ACHN (cell line): ENCODE measurements around the gene COPB2.
"Not testable (repeated sequence)": the region's sequence is repeated elsewhere in the genome, so short reads cannot be mapped to it uniquely, and the experiment has no call there.

Experiments used
- DNase-seq: peaks from one replicate; pipeline ENCODE4 v3.0.0-alpha.2; 2015
- in situ Hi-C: cut with HindIII; loops from 2 replicates; pipeline ENCODE4 v1.10.0; 2017; ENCODE audit warnings: low sequenced_read_pairs, low pct_ligation_motif_present, low pct_unique_long_range_greater_than_20kb

Gene COPB2

DNA sequence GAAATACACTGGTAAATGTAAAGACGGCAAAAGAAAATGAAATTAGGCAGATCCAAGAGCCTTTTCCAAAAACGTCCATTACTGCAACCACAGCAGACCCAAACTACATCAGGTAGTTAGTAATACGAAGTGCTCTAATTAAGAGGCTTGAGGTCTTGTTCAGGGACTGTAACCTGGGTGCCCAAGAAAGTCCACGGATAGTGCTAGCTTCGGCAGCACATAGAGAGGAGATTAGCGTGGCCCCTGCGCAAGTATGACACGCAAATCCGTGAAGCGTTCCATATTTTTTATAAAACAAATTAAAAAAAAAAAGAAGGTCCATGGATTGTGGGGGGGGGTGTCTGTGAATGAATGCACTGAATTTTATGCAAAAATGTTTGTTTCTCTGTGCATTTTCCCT is 1.4 kb downstream of the COPB2 start:
- in situ Hi-C loops = no loop called here
- DNase-seq = no peak

DNA sequence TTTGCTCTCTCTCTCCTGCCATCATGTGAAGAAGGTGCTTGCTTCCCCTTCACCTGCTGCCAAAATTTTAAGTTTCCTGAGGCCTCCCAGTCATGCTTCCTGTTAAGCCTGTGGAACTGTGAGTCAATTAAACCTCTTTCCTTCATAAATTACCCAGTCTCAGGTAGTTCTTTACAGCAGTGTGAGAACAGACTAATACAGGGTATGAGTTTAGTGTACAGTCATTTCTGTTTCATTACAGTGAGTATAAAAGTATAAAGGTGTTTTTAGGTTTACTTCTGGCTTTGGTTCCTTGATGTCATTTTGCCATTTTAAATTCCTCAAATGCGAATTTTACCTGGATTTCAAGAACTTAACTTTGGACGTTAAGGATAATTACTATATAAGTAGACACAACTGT is 7.2 kb downstream of the COPB2 start:
- DNase-seq, in situ Hi-C loops: not testable (repeated sequence)

DNA sequence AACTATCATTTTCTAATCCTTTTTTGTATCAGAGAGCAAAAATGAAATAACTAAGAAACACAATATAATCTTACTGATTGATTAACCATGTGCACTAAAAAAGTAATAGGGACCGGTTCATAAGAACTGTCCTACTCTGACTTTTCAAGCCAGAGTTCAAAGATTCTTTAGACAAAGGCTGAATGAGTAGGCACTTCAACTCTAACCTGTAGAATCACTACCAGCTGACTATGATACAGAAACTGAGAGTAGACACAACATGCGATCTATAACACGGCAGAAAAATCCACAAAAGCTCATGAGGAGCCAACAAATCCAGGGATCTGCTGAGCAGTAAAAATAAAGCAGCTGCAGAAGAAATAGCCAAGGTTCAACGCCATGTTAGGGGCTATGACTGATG is 8.9 kb downstream of the COPB2 start:
- in situ Hi-C loops = no loop called here
- no peak for DNase-seq

DNA sequence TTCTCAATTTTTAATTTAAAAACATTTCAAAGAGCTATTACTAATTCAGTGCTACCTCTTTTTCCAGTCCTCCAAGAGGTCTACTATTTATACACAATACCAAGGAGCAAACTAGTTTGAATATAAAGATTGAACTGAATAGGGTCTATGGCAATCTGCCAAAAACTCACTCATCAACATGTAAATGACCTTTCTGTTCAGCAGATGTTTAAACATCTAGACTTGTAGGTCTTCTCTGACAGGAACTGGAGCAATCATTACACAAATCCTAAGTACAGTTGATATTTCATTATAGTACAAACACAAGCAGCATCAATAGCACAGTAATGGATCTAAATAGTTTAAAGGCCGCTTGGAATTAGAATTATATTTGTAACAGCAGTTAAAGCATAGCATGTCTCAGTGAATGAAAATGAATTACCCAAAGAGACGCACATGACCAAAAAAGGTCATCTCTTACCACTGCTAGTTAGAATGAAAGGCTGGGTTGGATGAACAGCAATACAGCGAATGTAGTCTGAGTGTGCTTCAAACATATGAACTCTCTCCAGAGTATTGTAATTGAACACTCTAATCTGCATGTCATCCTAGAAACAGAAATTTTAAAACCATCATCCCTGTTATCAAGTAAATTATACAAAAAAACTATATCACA is 10.7 kb downstream of the COPB2 start:
- in situ Hi-C loops = no loop called here
- DNase-seq = no peak

DNA sequence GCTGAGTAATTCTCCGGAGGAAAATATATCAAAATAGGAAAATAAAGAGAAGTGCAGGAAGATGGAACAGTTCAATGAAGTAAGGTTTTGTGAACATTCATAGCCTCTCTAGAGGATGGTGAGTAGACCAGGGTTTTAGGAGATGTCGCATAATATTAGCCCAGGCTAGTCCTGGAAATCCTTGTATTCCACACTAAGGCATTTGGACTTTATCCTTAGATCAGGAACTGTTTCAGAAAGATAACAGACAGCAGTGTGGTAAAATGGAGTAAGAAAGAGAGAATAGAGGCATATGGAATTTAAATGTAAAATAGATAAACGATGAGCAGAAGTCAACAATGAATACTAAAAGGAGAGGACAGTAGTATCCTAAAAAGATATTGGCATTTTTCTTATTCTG is 12.1 kb downstream of the COPB2 start:
- in situ Hi-C loops = no loop called here
- no peak for DNase-seq

DNA sequence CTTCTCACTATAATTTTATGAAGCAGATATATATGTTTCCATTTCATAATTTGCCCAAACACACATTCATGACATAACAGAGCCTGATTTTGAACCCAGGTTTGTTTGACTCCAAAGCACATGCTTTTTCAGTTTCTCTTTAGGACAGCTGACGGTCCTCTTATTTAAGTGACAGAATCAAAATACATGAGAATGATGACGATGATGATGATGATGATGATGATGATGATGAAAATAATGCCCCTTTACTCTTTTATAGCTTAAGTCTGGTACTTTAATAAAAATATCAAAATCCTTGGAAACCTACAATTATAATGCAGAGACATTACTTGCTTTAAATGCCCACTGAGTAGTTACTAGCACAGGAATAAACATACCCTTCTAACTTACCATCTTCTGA is 15.3 kb downstream of the COPB2 start:
- in situ Hi-C loops = no loop called here
- DNase-seq = no peak

DNA sequence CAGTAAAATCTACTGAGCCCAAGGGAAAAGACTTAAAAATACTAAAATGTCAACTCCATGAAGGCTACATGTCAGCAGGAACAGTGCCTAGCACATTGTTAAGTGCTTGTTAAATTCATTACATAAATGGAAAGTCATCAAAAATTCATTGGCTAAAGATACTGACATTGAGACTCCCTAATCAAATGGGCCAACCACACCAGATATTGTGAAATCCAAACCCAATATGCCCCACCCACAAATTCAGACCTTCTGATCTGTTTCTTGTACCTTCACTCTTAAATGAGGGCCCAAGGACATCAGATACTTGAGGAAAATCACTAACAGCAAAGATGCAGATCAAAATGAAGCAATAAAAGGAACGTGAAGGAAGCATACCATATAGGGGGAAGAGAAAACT is 24.9 kb downstream of the COPB2 start:
- in situ Hi-C loops = no loop called here
- no peak for DNase-seq

DNA sequence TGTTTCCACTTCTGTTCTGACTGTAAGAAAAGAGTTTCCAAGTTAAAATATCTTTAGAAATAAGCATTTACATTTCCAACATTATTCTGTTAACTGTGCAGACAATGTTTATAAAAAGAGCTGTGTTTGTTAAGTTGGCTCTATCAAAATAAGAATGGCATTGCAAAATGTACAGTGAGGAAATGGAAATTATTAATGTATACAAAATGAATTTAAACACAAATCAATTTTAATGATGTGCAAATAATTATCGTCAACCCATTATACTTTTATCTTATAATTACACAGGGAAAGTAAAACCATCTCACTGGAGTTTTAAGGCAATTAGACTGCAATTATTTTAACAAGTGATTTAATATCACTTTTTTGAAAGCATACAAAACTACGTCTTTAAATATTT is 28.2 kb downstream of the COPB2 start:
- in situ Hi-C loops = no loop called here
- no peak for DNase-seq

DNA sequence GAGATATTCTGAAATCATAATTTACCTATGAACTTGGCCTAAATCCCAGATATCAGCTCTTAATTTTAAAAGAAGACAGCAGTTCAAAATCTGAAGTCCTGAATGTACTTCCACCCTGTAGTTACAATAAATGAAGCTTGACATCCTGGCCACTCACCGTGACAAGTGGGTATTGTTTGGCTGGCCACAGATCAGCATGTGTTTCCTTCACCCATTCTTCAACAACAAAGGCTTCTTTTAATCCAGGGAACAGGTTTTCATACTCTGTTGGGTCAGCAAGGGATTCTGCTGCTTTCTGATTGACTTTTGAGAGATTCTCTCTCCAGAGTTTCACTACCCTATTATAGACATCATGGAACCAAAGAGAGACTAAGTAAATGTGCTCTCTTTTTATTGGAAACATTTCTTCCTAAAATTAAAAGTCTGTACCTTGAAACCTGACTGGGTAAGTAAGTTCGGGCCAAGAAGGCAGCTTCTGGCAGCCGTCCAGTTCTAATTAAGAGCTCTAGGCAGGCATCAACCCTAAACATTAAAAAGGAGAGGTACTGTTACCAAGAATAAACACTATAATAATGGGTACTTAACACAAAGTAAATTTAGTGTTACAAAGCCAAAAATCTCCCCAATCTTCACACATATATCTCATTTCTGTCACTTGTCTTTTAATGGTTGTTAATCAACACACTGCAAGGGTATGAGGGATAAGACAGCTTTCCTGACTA is 30.4 kb downstream of the COPB2 start:
- no peak for DNase-seq
- in situ Hi-C loops = no loop called here

DNA sequence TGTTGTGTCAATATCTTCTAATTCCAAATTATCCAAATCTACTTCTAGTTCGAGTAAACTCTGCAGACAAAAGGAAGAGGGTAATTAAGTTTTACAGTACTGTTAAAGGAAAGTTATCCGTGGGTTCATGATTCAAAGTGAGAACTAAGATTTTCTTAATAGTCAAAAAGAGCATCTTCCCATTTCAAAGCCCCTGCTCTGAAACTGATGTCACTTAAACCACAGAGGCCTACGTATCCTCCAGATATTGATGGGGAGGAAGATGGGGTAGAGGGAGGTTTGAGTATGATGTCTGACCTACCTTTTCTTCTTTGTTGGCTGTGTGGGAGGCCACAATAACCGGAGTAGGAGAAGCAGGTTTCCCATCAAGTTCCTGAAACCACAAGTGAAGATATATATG is 31.5 kb downstream of the COPB2 start:
- in situ Hi-C loops = no loop called here
- DNase-seq = no peak

DNA sequence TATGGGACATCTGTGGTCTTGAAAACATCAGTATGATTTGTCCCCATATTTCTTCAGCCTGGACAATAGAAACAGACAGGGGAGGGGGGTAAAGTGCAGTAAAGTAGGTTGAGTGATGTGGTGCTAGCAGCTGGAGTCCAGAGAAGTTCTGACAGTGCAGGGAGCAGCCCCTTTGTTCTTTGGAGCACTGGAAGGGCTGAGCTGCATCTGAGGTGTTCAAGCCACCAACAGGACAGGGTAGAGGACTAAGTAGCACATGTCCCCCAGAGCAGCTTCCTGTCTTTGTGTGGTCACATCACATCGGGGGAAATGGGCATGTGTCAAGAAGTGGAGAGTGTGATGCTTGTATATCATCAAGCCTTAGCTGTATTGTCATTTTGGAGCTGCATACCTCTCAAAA is 33.6 kb downstream of the COPB2 start:
- in situ Hi-C loops = no loop called here
- DNase-seq = no peak

DNA sequence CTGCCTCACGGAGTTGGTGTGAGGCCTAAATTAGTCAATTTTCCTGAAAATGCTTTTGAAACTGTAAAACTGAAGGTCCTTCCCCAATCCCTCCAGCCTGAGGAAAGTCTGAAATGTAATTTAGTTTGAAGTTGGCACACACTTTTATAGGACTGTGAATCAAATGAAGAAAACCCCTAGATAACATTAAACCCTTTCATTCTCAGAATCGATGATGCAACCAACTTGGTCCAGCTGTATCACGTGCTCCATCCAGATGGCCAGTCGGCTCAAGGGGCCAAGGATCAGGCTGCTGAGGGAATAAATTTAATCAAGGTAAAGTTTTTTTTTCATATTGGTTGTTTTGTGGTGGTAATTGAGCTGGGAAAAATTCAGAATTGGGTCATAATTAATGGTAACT is 34.0 kb downstream of the COPB2 start:
- in situ Hi-C loops = no loop called here
- no peak for DNase-seq

DNA sequence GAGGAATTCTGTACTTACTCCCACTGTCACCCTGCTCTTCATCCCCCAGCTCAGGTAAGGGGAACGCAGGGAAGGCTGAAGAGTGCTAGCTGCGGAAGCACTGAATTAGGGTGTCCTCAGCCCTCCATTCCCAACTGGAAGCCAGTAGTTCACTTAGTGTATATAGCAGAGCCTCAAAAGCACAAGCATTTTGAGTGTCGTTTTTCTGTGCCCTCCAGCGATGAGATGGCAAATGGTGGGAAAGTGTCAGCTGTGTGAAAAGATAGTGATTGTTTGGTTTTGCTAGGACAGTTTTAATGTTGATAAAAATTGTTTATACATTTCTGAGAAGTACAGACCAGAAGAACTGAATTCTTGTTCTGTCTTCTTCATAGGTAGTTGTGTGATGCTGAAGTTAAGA is 34.8 kb downstream of the COPB2 start:
- in situ Hi-C loops = no loop called here
- no peak for DNase-seq

DNA sequence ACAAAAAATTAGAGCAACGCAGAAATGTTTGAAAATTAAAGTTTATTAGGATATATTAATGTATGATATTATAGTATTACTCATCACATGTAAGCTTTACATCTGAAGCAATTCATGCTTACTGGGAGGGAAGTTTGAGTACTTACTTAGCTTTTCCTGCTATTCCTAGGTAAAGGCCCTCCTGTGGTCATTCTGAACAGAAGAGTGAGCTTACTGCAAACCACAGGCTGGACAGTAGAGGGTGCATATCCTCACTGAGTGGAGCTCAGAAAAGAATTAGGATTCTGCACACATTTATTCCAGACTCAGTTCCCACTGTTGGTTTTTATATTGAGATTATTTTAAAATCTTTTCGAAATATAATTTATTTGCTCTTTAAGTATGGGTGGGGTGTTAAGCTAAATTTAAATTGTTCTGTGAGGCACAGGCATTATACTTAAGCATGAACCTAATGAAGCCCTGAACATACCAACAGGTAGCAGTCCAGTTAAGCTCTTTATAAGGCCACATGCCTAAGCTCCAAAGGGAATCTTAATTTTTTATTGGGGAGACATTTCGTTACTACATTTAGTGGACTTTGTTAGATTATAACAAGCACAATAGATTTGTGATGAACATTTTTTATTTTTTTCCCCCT is 35.4 kb downstream of the COPB2 start:
- in situ Hi-C loops = no loop called here
- DNase-seq = peak; percentile 71

DNA sequence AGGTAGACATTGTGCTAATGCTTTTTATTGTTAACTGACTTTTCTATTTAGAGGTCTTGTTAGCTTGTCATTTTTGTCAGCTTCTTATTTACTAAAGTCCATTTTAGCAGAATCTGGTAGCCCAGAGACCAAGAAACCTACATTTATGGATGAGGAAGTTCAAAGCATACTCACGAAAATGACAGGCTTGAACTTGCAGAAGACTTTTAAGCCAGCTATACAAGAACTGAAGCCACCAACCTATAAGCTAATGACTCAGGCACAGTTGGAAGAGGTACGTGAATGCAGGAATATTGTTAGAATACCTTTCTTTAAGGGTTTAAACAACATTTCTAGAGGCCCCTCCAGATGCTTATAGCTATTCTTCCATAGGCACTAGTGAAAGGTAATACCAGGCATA is 42.7 kb downstream of the COPB2 start:
- in situ Hi-C loops = no loop called here
- DNase-seq = no peak

DNA sequence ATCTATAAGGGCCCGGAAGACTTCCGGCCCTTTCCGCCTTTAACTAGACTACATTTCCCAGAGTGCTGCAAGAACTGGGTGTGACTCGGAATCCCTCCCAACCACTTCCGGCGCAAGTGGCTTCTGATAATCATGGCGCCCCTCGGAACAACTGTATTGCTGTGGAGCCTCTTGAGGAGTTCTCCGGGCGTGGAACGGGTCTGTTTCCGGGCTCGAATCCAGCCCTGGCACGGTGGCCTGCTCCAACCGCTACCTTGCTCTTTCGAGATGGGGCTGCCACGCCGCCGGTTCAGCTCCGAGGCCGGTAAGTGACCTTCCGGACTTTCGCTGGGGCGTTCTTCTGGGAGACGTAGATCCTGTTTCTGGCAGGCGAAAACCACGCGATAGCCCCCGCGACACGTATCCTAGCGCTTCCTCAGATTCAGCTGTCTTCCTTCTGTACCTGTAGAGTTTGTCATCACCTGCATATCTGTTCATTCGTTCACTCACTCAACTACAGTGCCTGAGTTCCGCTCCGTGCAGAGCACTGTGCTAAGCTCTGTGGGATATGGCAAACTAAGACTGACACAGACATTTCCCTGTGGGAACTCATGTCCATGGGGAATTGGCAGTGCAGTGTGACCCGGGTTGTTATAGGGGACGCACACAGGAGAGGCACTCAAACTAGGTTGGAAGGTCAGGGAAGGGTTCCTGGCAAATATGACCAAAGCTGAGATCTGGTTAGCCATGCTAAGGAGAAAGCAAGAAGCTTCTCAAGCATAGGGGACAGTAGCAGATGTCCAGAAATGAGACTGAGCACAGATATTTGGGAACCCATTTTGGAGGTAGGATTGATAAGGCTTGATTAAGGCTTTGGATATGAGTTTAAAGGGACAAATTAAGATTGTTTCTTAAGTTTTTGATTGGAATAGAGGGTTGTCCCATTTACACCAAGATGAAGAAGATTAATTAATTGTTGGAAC is 45.3 kb downstream of the COPB2 start, which contains the start of gene MRPS22:
Gene MRPS22, plus strand, starts transcription at position 126 of the 962 bp plus-strand sequence. Its CDS starts 7 bp downstream, at position 133.
- in situ Hi-C loops = no loop called here
- peak; percentile 89 for DNase-seq

DNA sequence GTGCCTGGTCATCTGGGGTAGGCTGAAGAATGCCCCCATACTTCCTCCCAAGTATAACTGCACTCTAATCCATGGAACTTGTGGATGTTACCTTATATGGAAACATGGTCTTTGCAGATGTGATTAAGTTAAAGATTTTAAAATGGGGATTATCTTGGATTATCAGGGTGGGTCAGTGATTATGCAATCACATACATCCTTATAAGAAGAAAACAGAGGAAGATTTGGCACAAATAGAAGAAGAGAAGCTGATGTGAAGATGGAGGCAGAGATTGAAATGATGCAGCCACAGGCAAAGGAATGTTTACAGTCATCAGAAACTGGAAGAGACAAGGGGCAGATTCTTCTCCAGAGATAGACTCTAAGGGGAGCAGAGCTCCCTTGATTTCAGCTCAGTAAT is 47.4 kb downstream of the COPB2 start:
- in situ Hi-C loops = no loop called here
- DNase-seq = no peak

DNA sequence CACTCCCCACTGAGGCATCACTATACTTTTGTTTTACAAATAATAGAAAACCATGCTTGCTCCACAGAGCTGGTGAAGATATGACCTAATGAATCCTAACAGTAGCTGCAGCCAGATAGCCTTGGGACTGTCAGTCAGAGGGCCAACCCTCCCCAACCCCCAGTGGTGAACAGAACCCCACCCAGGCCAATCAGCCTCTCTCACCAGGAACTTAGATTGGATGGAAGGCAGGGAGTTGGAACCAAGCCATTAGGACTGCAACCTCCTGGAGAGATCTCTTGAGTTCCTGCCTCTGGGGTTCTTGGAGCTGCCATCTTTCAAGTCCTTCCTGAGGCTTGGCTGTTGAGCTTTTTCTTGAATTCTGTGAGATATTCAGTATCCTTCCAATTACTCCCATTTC is 48.7 kb downstream of the COPB2 start:
- DNase-seq = no peak
- in situ Hi-C loops = no loop called here
